ENCODE results near the gene CDAN1.

The CDAN1 gene

GRCh38 chr15:42711746-42712145 lies 25.2 kb downstream of the CDAN1 start:
- Mint-ChIP-seq H3K27me3 (ENCODE audit: low read depth) (no peaks in the 10 kb centered on the region), H3K27ac (no peak overlapping the region), H3K4me1 (no peaks in the 10 kb centered on the region), H3K4me3 (no peak overlapping the region), H3K36me3 (ENCODE audit: low read depth) (peaks cover 7% of the 10 kb centered on the region), H3K9me3 (no peaks in the 10 kb centered on the region)
- no peak for TF ChIP-seq CTCF (IDR thresholded peaks at IDR 0.05; ENCODE audit: unreplicated experiment in 3 of 3)

GRCh38 chr15:42710662-42711061 lies 26.3 kb downstream of the CDAN1 start:
- Mint-ChIP-seq H3K36me3 (ENCODE audit: low read depth) (peaks cover 7% of the 10 kb centered on the region), H3K27me3 (ENCODE audit: low read depth) (no peaks in the 10 kb centered on the region), H3K27ac (no peak overlapping the region), H3K4me3 (no peak overlapping the region), H3K9me3 (no peaks in the 10 kb centered on the region), H3K4me1 (no peaks in the 10 kb centered on the region)
- no peak for TF ChIP-seq CTCF (IDR thresholded peaks at IDR 0.05; ENCODE audit: unreplicated experiment in 3 of 3)

GRCh38 chr15:42707873-42708544 lies 28.9 kb downstream of the CDAN1 start:
- no peaks in the 10 kb centered on the region for H3K4me1 Mint-ChIP-seq
- H3K27ac Mint-ChIP-seq = no peak overlapping the region
- H3K36me3 Mint-ChIP-seq (ENCODE audit: low read depth) = peaks cover 10% of the 10 kb centered on the region
- no peaks in the 10 kb centered on the region for H3K27me3 Mint-ChIP-seq (ENCODE audit: low read depth)
- no peak for TF ChIP-seq CTCF (IDR thresholded peaks at IDR 0.05; ENCODE audit: unreplicated experiment in 3 of 3)
- no peak overlapping the region for H3K4me3 Mint-ChIP-seq
- no peaks in the 10 kb centered on the region for H3K9me3 Mint-ChIP-seq

- no peak for TF ChIP-seq CTCF (IDR thresholded peaks at IDR 0.05; ENCODE audit: unreplicated experiment in 3 of 3)
- no peaks in the 10 kb centered on the region for H3K4me1 Mint-ChIP-seq
- H3K27ac Mint-ChIP-seq = no peak overlapping the region
- no peak overlapping the region for H3K4me3 Mint-ChIP-seq
- H3K36me3 Mint-ChIP-seq (ENCODE audit: low read depth) = peaks cover 19% of the 10 kb centered on the region
- no peaks in the 10 kb centered on the region for H3K9me3 Mint-ChIP-seq
- no peaks in the 10 kb centered on the region for H3K27me3 Mint-ChIP-seq (ENCODE audit: low read depth)
Measured at GRCh38 chr15:42707068-42707467, 29.9 kb downstream of the CDAN1 start.

GRCh38 chr15:42705336-42705735 lies 31.6 kb downstream of the CDAN1 start:
- Mint-ChIP-seq H3K4me1 (no peaks in the 10 kb centered on the region), H3K36me3 (ENCODE audit: low read depth) (peaks cover 33% of the 10 kb centered on the region), H3K4me3 (no peak overlapping the region), H3K9me3 (peaks cover 9% of the 10 kb centered on the region), H3K27ac (no peak overlapping the region), H3K27me3 (ENCODE audit: low read depth) (no peaks in the 10 kb centered on the region)
- no peak for TF ChIP-seq CTCF (IDR thresholded peaks at IDR 0.05; ENCODE audit: unreplicated experiment in 3 of 3)

GRCh38 chr15:42704492-42704926 lies 32.4 kb downstream of the CDAN1 start:
- Mint-ChIP-seq H3K9me3 (peaks cover 14% of the 10 kb centered on the region), H3K27me3 (ENCODE audit: low read depth) (no peaks in the 10 kb centered on the region), H3K4me1 (no peaks in the 10 kb centered on the region), H3K4me3 (no peak overlapping the region), H3K27ac (no peak overlapping the region), H3K36me3 (ENCODE audit: low read depth) (peaks cover 40% of the 10 kb centered on the region)
- peak; percentile 69 to 84 (median 73) for TF ChIP-seq CTCF (IDR thresholded peaks at IDR 0.05; ENCODE audit: unreplicated experiment in 3 of 3)

All from nephron (organoid).